Measurements from ENCODE around the gene LRPAP1. TPM values are rescaled to one million over a fixed set of nuclear protein-coding genes. Genes with fewer than 3 reads are reported as not detected.
A peak's percentile ranks its signal among the peaks of the same experiment; 100 is the strongest.
"Not testable (repeated sequence)": the region's sequence is repeated elsewhere in the genome, so short reads cannot be mapped to it uniquely, and the experiment has no call there.

LRPAP1 gene, protein sequence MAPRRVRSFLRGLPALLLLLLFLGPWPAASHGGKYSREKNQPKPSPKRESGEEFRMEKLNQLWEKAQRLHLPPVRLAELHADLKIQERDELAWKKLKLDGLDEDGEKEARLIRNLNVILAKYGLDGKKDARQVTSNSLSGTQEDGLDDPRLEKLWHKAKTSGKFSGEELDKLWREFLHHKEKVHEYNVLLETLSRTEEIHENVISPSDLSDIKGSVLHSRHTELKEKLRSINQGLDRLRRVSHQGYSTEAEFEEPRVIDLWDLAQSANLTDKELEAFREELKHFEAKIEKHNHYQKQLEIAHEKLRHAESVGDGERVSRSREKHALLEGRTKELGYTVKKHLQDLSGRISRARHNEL
- polyA plus RNA-seq (2013, experiment 1 of 2) = 46.7 TPM
- 50.6 TPM for polyA plus RNA-seq (2013, experiment 2 of 2)

DNA sequence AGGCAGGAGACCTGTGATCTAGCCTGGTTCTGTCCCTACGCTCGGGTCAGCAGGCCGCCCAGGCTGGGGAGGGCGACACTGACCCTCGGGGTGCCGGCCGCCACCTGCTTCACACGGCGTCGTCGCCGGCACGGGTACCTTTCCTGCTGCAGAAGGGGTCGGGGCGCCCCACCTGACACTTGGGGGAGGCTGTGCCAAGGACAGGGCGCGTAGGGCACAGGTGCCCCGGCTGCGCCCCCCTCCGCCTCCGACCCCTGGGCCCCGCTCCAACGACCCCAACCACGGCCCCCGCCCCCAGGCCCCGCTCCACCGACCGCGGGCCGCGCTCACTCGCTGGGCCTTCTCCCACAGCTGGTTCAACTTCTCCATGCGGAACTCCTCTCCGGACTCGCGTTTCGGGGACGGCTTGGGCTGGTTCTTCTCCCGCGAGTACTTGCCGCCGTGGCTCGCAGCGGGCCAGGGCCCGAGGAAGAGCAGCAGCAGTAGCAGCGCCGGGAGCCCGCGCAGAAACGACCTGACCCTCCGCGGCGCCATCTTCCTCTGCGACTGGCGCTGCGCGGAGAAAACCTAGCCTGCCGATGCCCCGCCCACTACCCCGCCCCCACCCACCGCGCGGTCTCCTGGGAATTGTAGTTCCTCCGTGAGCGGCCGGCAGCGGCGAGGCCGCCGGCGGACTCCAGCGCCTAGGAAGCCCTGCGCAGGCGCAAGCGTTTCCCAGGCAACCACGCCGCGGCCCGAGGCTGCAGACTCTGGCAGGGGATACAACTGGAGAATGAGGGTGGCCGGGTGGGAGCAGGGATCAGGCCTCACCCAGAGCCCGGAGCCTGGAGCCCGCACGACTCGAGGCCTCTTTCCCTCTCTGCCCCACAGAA, at the start of gene LRPAP1:
Gene LRPAP1 (minus strand): TSS at position 544 of the 872 bp plus-strand sequence. CDS start 10 bp downstream, at position 534.
- Histone ChIP-seq H3K4me1 (ENCODE audit: control insufficient read depth, low read depth, low read length) (peaks cover 4% of the 10 kb centered on the region), H4K5ac (ENCODE audit: low read length) (no peak within 1 kb of the TSS), H3K79me2 (ENCODE audit: control insufficient read depth, insufficient read depth, low read length) (peaks cover 14% of the 10 kb centered on the region), H3K27ac (ENCODE audit: low read depth, low read length) (no peak within 1 kb of the TSS), H3K9ac (ENCODE audit: low read length) (peak within 1 kb of the TSS; percentile 94), H3K56ac (ENCODE audit: low read length) (peak within 1 kb of the TSS; percentile 96), H2BK120ac (ENCODE audit: low read depth, low read length) (no peak within 1 kb of the TSS), H2AK5ac (ENCODE audit: low read length) (no peak within 1 kb of the TSS), H3K18ac (ENCODE audit: low read length) (peak within 1 kb of the TSS; percentile 90), H3K4me3 (ENCODE audit: low read length) (peak within 1 kb of the TSS; percentile 92), H3K4ac (ENCODE audit: low read depth, low read length) (no peak within 1 kb of the TSS), H2BK5ac (ENCODE audit: low read length) (no peak within 1 kb of the TSS), H4K8ac (ENCODE audit: low read depth, low read length) (no peak within 1 kb of the TSS), H2BK15ac (replicated peaks; ENCODE audit: low read depth) (no peak within 1 kb of the TSS), H3K27me3 (ENCODE audit: insufficient read depth, low read length, poor library complexity) (no peaks in the 10 kb centered on the region), H3K36me3 (ENCODE audit: control insufficient read depth, insufficient read depth, low read length) (no peaks in the 10 kb centered on the region), H3K4me2 (ENCODE audit: low read length) (peak within 1 kb of the TSS; percentile 98), H3K79me1 (ENCODE audit: low read length) (peaks cover 19% of the 10 kb centered on the region), H3K23ac (ENCODE audit: low read length) (peak within 1 kb of the TSS; percentile 45)
- no CpG with 5 or more reads among the region's 84 CpGs for WGBS (ENCODE audit: extremely low coverage, insufficient coverage, low lambda C conversion rate)
- peak; percentile 96 for DNase-seq

DNA sequence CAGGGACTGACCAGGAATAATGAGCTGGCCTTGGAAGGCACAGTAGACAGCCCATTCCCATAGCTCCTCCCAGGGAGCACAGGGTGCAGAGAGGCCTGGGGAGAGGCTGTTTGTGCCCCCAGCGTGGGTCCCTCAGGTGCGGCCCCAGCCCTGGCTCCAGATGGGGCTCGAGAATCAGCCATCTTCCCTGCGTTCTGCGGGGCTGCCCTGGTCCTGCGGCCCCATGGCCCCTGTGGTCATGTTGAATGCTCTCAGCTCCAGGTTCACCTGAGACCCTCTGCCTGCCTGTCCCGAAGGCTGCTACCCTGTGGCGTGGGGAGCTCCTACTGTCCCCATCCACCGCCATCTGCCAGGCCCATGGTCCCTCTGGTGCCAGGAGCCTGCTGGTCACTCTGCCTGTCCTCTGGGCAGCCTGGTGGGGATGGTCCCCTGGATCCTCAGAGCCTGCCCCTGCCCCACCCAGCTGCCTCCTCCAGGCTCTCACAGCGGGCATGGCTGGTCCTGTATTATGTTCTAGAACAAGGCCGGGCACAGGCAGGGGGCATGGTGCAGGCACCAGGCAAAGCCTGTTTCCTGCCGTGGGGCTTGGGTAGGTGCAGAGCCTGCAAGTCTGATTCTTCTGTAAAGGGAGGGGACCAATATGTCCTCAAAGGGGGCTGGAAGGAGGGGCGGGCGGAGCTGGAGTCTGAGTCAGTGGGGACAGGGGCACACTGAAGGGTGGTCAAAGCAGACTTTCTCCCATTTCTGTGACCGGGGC, 49.3 kb upstream of the LRPAP1 start:
- H3K27me3 ChIP-seq (ENCODE audit: insufficient read depth, low read length, poor library complexity); H3K56ac ChIP-seq (ENCODE audit: low read length); H2BK120ac ChIP-seq (ENCODE audit: low read depth, low read length); DNase-seq; H4K5ac ChIP-seq (ENCODE audit: low read length); H2BK5ac ChIP-seq (ENCODE audit: low read length); H4K8ac ChIP-seq (ENCODE audit: low read depth, low read length); H2AK5ac ChIP-seq (ENCODE audit: low read length); H3K23ac ChIP-seq (ENCODE audit: low read length); H3K36me3 ChIP-seq (ENCODE audit: control insufficient read depth, insufficient read depth, low read length); H3K79me2 ChIP-seq (ENCODE audit: control insufficient read depth, insufficient read depth, low read length); H2BK15ac ChIP-seq (replicated peaks; ENCODE audit: low read depth); H3K4me1 ChIP-seq (ENCODE audit: control insufficient read depth, low read depth, low read length); H3K9ac ChIP-seq (ENCODE audit: low read length); H3K4me3 ChIP-seq (ENCODE audit: low read length); H3K27ac ChIP-seq (ENCODE audit: low read depth, low read length); H3K4me2 ChIP-seq (ENCODE audit: low read length); H3K79me1 ChIP-seq (ENCODE audit: low read length); H3K18ac ChIP-seq (ENCODE audit: low read length); H3K4ac ChIP-seq (ENCODE audit: low read depth, low read length): not testable (repeated sequence)
- no CpG with 5 or more reads among the region's 15 CpGs for WGBS (ENCODE audit: extremely low coverage, insufficient coverage, low lambda C conversion rate)

DNA sequence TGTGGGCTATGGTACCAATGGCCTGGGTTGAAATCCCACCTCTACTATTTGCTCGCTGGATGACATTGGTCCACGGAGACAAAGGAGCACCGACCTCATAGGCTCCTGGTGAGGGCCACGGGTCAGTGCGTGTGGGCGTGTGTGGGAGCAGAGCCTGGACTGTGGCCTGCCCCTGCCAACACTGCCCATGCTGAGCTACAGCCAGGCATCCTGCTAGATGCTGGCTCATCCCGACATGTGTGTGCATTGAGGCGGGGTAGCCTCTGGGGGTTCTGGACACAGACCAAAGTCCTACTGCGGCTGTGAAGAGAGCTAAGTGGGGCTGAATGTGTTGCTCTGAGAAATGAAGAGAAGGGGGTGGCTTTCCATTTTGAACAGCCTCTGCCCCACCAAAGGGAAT, 48.6 kb upstream of the LRPAP1 start:
- H3K56ac ChIP-seq (ENCODE audit: low read length); H3K27ac ChIP-seq (ENCODE audit: low read depth, low read length); H2BK15ac ChIP-seq (replicated peaks; ENCODE audit: low read depth); H3K9ac ChIP-seq (ENCODE audit: low read length); H3K36me3 ChIP-seq (ENCODE audit: control insufficient read depth, insufficient read depth, low read length); H3K18ac ChIP-seq (ENCODE audit: low read length); H3K4me3 ChIP-seq (ENCODE audit: low read length); H3K23ac ChIP-seq (ENCODE audit: low read length); H2BK5ac ChIP-seq (ENCODE audit: low read length); DNase-seq; H2AK5ac ChIP-seq (ENCODE audit: low read length); H3K79me2 ChIP-seq (ENCODE audit: control insufficient read depth, insufficient read depth, low read length); H4K5ac ChIP-seq (ENCODE audit: low read length); H3K79me1 ChIP-seq (ENCODE audit: low read length); H3K4ac ChIP-seq (ENCODE audit: low read depth, low read length); H3K4me1 ChIP-seq (ENCODE audit: control insufficient read depth, low read depth, low read length); H3K27me3 ChIP-seq (ENCODE audit: insufficient read depth, low read length, poor library complexity); H2BK120ac ChIP-seq (ENCODE audit: low read depth, low read length); H3K4me2 ChIP-seq (ENCODE audit: low read length); H4K8ac ChIP-seq (ENCODE audit: low read depth, low read length): not testable (repeated sequence)
- no CpG with 5 or more reads among the region's 9 CpGs for WGBS (ENCODE audit: extremely low coverage, insufficient coverage, low lambda C conversion rate)

DNA sequence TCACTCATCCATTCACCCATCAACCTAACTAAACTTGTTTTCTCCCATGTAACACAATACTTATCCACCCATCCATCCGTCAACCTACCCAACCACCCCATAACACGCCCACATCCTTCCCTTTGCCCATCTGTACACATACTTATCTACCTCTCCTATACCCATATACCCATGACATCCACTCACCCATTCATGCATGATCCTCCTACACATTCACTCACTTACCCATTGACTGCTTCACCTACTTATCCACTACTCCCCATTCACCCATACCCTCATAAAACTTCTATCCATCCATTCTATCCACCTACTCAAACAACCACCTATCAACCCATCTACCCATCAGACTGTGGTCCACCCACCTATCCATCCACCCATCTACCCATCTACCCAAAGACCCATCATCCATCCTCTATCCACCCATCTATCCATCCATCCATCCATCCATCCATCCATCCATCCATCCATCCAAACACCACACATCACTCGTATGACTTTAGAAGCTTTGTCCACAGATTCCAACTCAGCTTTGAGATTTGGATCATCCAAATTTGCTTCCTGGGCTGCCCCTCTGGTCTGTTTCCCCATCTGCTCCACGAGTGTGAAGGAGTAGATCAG, 46.4 kb upstream of the LRPAP1 start:
- H2BK15ac ChIP-seq (replicated peaks; ENCODE audit: low read depth) = not testable (repeated sequence)

DNA sequence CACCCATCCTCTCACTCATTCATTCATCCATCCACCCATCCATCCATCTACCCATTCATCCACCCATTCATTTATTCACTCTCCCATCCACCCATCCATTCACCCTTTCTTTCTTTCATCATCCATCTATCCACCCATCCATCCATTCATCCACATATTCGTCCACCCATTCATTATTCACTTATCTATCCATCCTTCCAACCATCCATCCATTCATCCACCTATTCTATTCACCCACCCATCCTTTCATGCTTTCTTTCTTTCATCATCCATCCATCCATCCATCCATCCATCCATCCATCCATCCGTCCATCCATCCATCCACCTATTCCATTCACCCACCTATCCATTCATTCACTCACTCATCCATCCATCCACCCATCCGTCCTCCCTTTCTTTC, 45.8 kb upstream of the LRPAP1 start:
- not testable (repeated sequence) for H2BK5ac ChIP-seq (ENCODE audit: low read length); H3K79me1 ChIP-seq (ENCODE audit: low read length); H3K9ac ChIP-seq (ENCODE audit: low read length); H3K4ac ChIP-seq (ENCODE audit: low read depth, low read length); H2BK15ac ChIP-seq (replicated peaks; ENCODE audit: low read depth); H3K4me2 ChIP-seq (ENCODE audit: low read length); H3K79me2 ChIP-seq (ENCODE audit: control insufficient read depth, insufficient read depth, low read length); H3K56ac ChIP-seq (ENCODE audit: low read length); H2AK5ac ChIP-seq (ENCODE audit: low read length); H3K4me3 ChIP-seq (ENCODE audit: low read length); DNase-seq; H3K36me3 ChIP-seq (ENCODE audit: control insufficient read depth, insufficient read depth, low read length); H3K4me1 ChIP-seq (ENCODE audit: control insufficient read depth, low read depth, low read length); H3K23ac ChIP-seq (ENCODE audit: low read length); H3K27me3 ChIP-seq (ENCODE audit: insufficient read depth, low read length, poor library complexity); H3K27ac ChIP-seq (ENCODE audit: low read depth, low read length); H4K5ac ChIP-seq (ENCODE audit: low read length); H3K18ac ChIP-seq (ENCODE audit: low read length); H2BK120ac ChIP-seq (ENCODE audit: low read depth, low read length); H4K8ac ChIP-seq (ENCODE audit: low read depth, low read length)
- WGBS (ENCODE audit: extremely low coverage, insufficient coverage, low lambda C conversion rate) = 100% methylated on average over 2 of the region's 3 CpGs

More for the DNA sequence above, 46.4 kb upstream of the LRPAP1 start:
- H3K18ac ChIP-seq (ENCODE audit: low read length); H2AK5ac ChIP-seq (ENCODE audit: low read length); H4K8ac ChIP-seq (ENCODE audit: low read depth, low read length); H3K4me2 ChIP-seq (ENCODE audit: low read length); H3K27me3 ChIP-seq (ENCODE audit: insufficient read depth, low read length, poor library complexity); H3K79me1 ChIP-seq (ENCODE audit: low read length); H3K4ac ChIP-seq (ENCODE audit: low read depth, low read length); H3K36me3 ChIP-seq (ENCODE audit: control insufficient read depth, insufficient read depth, low read length); H2BK120ac ChIP-seq (ENCODE audit: low read depth, low read length); H3K4me3 ChIP-seq (ENCODE audit: low read length); H4K5ac ChIP-seq (ENCODE audit: low read length); H3K4me1 ChIP-seq (ENCODE audit: control insufficient read depth, low read depth, low read length); H3K27ac ChIP-seq (ENCODE audit: low read depth, low read length); H3K9ac ChIP-seq (ENCODE audit: low read length); DNase-seq; H3K23ac ChIP-seq (ENCODE audit: low read length); H2BK5ac ChIP-seq (ENCODE audit: low read length); H3K56ac ChIP-seq (ENCODE audit: low read length); H3K79me2 ChIP-seq (ENCODE audit: control insufficient read depth, insufficient read depth, low read length): not testable (repeated sequence)
- WGBS (ENCODE audit: extremely low coverage, insufficient coverage, low lambda C conversion rate) = 100% methylated on average over 2 of the region's 4 CpGs
